Measurements from ENCODE around the gene ZMYND8. TPM values are rescaled to one million over a fixed set of nuclear protein-coding genes. Genes with fewer than 3 reads are reported as not detected.
"Not testable (repeated sequence)": the region's sequence is repeated elsewhere in the genome, so short reads cannot be mapped to it uniquely, and the experiment has no call there.

The ZMYND8 gene
- total RNA-seq, 4 donors from 2014 or later, result 29.7 to 42.4 (median 30.9) TPM

DNA sequence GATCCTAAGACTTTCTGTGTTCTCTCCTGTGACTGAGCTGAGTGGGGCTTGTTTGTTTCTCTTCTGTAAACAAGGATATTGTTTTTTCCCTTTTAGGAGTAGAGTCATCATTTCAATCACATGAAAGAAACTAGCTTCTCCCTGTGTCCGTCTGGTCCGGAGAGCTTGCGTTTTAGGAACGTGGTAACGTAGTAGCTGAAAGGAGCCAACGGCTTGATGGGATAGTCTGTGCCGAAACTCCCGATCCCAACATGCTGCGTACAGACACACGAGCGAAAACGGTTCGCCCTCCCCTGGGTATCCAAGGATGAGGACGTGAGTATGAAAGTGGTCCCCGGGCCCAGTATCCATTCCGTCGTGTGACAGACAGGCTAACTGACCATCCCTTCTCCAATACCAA lies 146.5 kb downstream of the ZMYND8 start:
- DNase-seq, result no peak
- Histone ChIP-seq H3K27ac (no peak overlapping the region), H3K4me3 (replicated peaks in 1 of 3) (no peak overlapping the region), H3K9me3 (no peaks in the 10 kb centered on the region), H3K27me3 (no peaks in the 10 kb centered on the region), H3K36me3 (peaks cover 18 to 30% of the 10 kb centered on the region in 2 donors), H3K4me1 (peaks cover 0 to 5% of the 10 kb centered on the region in 2 donors)
- 94 to 97% methylated on average over 17 of the region's 17 CpGs for WGBS, 2 donors
- intact Hi-C loops (cut with DNase I), result no loop called here
- TF ChIP-seq POLR2A (IDR thresholded peaks at IDR 0.05), result no peak

DNA sequence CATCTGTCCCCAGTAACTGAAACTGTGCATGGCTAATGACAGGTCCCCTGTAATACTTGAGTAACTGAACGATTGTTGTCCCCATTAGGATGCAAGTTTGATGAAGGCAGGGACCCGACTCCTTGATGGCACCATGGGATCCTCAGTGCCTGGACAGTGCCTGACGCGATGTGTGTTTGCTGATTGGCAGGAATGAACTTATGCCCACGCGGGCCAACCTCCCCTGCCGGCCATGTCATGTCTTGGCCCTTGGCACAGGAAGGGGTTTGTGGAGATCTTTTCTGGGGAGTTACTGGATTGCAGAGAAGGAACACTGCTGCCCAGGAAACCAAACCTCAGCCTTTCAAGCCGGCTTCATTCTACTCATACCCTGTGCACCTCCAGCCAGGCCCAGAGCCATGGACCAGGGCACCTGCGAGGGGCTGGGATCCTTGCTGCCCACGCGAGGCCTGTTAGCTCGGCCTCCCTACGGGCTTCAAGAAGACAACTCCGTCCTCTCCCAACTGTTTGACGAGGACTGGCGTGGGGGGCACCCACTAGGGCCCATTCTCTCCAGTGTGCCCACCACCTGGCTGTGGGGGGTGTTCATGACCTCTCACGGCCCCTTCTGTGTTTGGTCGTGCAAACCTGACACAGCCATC lies 147.8 kb downstream of the ZMYND8 start:
- no peak for TF ChIP-seq CTCF (IDR thresholded peaks at IDR 0.05)
- no peak for TF ChIP-seq POLR2A (IDR thresholded peaks at IDR 0.05)
- peaks cover 18 to 30% of the 10 kb centered on the region in 2 donors for H3K36me3 ChIP-seq
- WGBS, 2 donors, result 93 to 98% methylated on average over 11 to 14 of the region's 18 CpGs
- no peak overlapping the region for H3K4me3 ChIP-seq (replicated peaks in 1 of 3)
- DNase-seq, result no peak
- no peaks in the 10 kb centered on the region for H3K27me3 ChIP-seq
- no peak overlapping the region for H3K27ac ChIP-seq
- no peaks in the 10 kb centered on the region for H3K9me3 ChIP-seq
- intact Hi-C loops (cut with DNase I), result no loop called here
- H3K4me1 ChIP-seq, result peaks cover 0 to 5% of the 10 kb centered on the region in 2 donors

- no peak overlapping the region for H3K4me3 ChIP-seq (replicated peaks in 1 of 3)
- TF ChIP-seq CTCF (IDR thresholded peaks at IDR 0.05) (no peak), POLR2A (IDR thresholded peaks at IDR 0.05) (no peak)
- H3K4me1 ChIP-seq, result peaks cover 0 to 5% of the 10 kb centered on the region in 2 donors
- WGBS, 2 donors, result 67 to 74% methylated on average over 8 to 9 of the region's 9 CpGs
- H3K27me3 ChIP-seq, result no peaks in the 10 kb centered on the region
- peaks cover 18 to 23% of the 10 kb centered on the region in 2 donors for H3K36me3 ChIP-seq
- H3K9me3 ChIP-seq, result no peaks in the 10 kb centered on the region
- intact Hi-C loops (cut with DNase I), result no loop called here
- peak; percentile 38 to 54 for DNase-seq
- peak overlapping the region; percentile 61 to 83 (median 62) for H3K27ac ChIP-seq
Measured at GRCh38 chr20:47206962-47207641, 149.4 kb downstream of the ZMYND8 start.

- 36 to 40% methylated on average over 10 of the region's 10 CpGs for WGBS, 2 donors
- intact Hi-C loops (cut with DNase I), result not testable (repeated sequence)
- peaks cover 18% of the 10 kb centered on the region in 2 donors for H3K36me3 ChIP-seq
Measured at GRCh38 chr20:47206552-47206951, 149.9 kb downstream of the ZMYND8 start.

DNA sequence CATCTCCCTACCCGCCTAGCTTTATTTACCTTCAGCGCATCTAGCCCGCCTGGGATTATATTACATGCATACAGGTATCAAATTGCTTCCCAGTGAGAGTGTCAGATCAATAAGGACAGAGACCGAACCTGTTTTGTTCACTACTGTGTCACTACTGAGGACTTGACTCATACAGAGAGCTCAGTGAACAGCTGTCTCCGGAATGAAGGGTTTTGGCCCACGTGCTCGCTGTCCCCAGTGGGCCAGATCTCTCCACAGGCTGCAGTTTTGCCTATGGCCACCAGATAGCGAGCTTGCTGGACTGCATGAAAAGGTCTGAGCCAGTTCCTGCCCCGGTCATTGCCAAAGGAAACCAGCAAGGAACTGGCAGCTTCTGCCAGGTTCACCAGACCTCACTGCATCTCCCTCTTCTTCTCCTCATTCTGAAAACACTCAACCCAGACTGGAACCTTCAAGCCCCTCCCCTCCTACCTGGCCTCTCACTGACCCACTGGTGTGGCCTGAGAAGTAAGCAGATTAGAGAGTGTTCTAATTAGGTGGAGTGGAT lies 150.8 kb downstream of the ZMYND8 start:
- Histone ChIP-seq H3K9me3 (no peaks in the 10 kb centered on the region), H3K27ac (peak overlapping the region; percentile 61 to 83 (median 62)), H3K27me3 (no peaks in the 10 kb centered on the region), H3K4me1 (peaks cover 0 to 5% of the 10 kb centered on the region in 2 donors), H3K36me3 (peaks cover 12 to 16% of the 10 kb centered on the region in 2 donors), H3K4me3 (replicated peaks in 1 of 3) (no peak overlapping the region)
- peak; percentile 57 to 71 for DNase-seq
- intact Hi-C loops (cut with DNase I), result no loop called here
- peak in 4 of 6 experiments; percentile 34 to 57 (median 48) for TF ChIP-seq CTCF (IDR thresholded peaks at IDR 0.05)
- TF ChIP-seq POLR2A (IDR thresholded peaks at IDR 0.05), result no peak
- WGBS, 2 donors, result 65 to 67% methylated on average over 9 of the region's 9 CpGs

More at GRCh38 chr20:47206552-47206951, 149.9 kb downstream of the ZMYND8 start:
- peak; percentile 67 to 76 for DNase-seq
- H3K4me3 ChIP-seq (replicated peaks in 1 of 3); H3K9me3 ChIP-seq; H3K4me1 ChIP-seq; H3K27me3 ChIP-seq: not testable (repeated sequence)
- peak overlapping the region; percentile 61 to 83 (median 62) for H3K27ac ChIP-seq

DNA sequence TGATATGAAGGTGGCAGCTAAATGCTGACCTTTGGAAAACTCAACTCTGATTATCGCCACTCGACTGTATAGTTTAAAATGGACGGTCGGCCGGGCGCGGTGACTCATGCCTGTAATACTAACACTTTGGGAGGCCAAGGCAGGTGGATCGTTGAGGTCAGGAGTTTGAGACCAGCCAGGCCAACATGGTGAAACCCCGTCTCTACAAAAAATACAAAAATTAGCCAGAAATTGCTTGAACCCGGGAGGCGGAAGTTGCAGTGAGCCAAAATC lies 151.7 kb downstream of the ZMYND8 start:
- intact Hi-C loops (cut with DNase I), result not testable (repeated sequence)

More for the DNA sequence above, 151.7 kb downstream of the ZMYND8 start:
- not testable (repeated sequence) for H3K4me3 ChIP-seq (replicated peaks in 1 of 3); H3K27ac ChIP-seq; H3K4me1 ChIP-seq; H3K9me3 ChIP-seq; H3K27me3 ChIP-seq; DNase-seq; H3K36me3 ChIP-seq
- WGBS, 2 donors, result 92 to 94% methylated on average over 11 of the region's 11 CpGs

All from thyroid gland (tissue), 4 donors.